Measurements from ENCODE around the gene RHOT1. TPM values are rescaled to one million over a fixed set of nuclear protein-coding genes. Genes with fewer than 3 reads are reported as not detected.
A peak's percentile ranks its signal among the peaks of the same experiment; 100 is the strongest.

RHOT1 gene
- total and polyA plus RNA-seq, 2 experiments from 2014 or later = 25.2 to 31.9 TPM

- TF ChIP-seq EZH2phosphoT487 (IDR thresholded peaks at IDR 0.05; ENCODE audit: insufficient read depth, low read depth) (no peak), EZH2 (IDR thresholded peaks at IDR 0.05; ENCODE audit: insufficient read depth, poor library complexity, severe bottlenecking) (no peak)
- WGBS, 2 experiments (ENCODE audit: low coverage in 1 of 2, low lambda C conversion rate in 2 of 2, missing lambda C conversion rate in 2 of 2) = 46 to 56% methylated on average over 6 of the region's 6 CpGs
- no peak overlapping the region for H3K4me2 ChIP-seq (ENCODE audit: unreplicated experiment)
- no peaks in the 10 kb centered on the region for H3K9me2 ChIP-seq (ENCODE audit: insufficient read depth)
- no peak overlapping the region for H3K9ac ChIP-seq
- H3K36me3 ChIP-seq (ENCODE audit: low read depth) = no peaks in the 10 kb centered on the region
- H2AFZ ChIP-seq = 0 out of 2 replicates have a peak overlapping the region, but pooled peaks have one; percentile 56
- H3K79me2 ChIP-seq (ENCODE audit: insufficient read depth) = no peaks in the 10 kb centered on the region
- DNase-seq = peak; percentile 56
- H3K4me3 ChIP-seq = no peak overlapping the region
- no peak overlapping the region for H3K27ac ChIP-seq
- peaks cover 32% of the 10 kb centered on the region for H3K27me3 ChIP-seq (replicated peaks; ENCODE audit: insufficient read depth)
- no peaks in the 10 kb centered on the region for H3K9me3 ChIP-seq (ENCODE audit: low read depth)
- no peaks in the 10 kb centered on the region for H4K20me1 ChIP-seq (ENCODE audit: insufficient read depth)
- 0 out of 2 replicates have a peak, but pooled peaks cover 3% of the 10 kb centered on the region for H3F3A ChIP-seq (ENCODE audit: insufficient read depth)
- H3K4me1 ChIP-seq (ENCODE audit: insufficient read depth) = no peaks in the 10 kb centered on the region
- in situ Hi-C loops (cut with MboI) = no loop called here
These were observed 122.0 kb downstream of the RHOT1 start for GRCh38 chr17:32264140-32264799.

- Histone ChIP-seq H3K79me2 (ENCODE audit: insufficient read depth) (no peaks in the 10 kb centered on the region), H3K9me2 (ENCODE audit: insufficient read depth) (no peaks in the 10 kb centered on the region), H3K9me3 (ENCODE audit: low read depth) (no peaks in the 10 kb centered on the region), H3F3A (ENCODE audit: insufficient read depth) (0 out of 2 replicates have a peak, but pooled peaks cover 3% of the 10 kb centered on the region), H3K27ac (no peak overlapping the region), H3K27me3 (replicated peaks; ENCODE audit: insufficient read depth) (peaks cover 32% of the 10 kb centered on the region), H2AFZ (peak overlapping the region; percentile 56; the same call in 1 of the 2 replicates), H3K9ac (no peak overlapping the region), H3K36me3 (ENCODE audit: low read depth) (no peaks in the 10 kb centered on the region), H3K4me1 (ENCODE audit: insufficient read depth) (no peaks in the 10 kb centered on the region), H3K4me2 (ENCODE audit: unreplicated experiment) (no peak overlapping the region), H3K4me3 (no peak overlapping the region), H4K20me1 (ENCODE audit: insufficient read depth) (no peaks in the 10 kb centered on the region)
- WGBS, 2 experiments (ENCODE audit: low coverage in 1 of 2, low lambda C conversion rate in 2 of 2, missing lambda C conversion rate in 2 of 2) = 16 to 27% methylated on average over 8 of the region's 8 CpGs
- no peak for TF ChIP-seq EZH2 (IDR thresholded peaks at IDR 0.05; ENCODE audit: insufficient read depth, poor library complexity, severe bottlenecking)
- in situ Hi-C loops (cut with MboI) = no loop called here
- DNase-seq = no peak
These were observed 122.5 kb downstream of the RHOT1 start for GRCh38 chr17:32264823-32265191.

- peak; percentile 39 for DNase-seq
- Histone ChIP-seq H3K9me2 (ENCODE audit: insufficient read depth) (no peaks in the 10 kb centered on the region), H3F3A (ENCODE audit: insufficient read depth) (0 out of 2 replicates have a peak, but pooled peaks cover 3% of the 10 kb centered on the region), H3K4me3 (peak within 1 kb of the TSS; percentile 67), H3K9me3 (ENCODE audit: low read depth) (no peaks in the 10 kb centered on the region), H3K4me2 (ENCODE audit: unreplicated experiment) (peak within 1 kb of the TSS; percentile 70), H4K20me1 (ENCODE audit: insufficient read depth) (no peaks in the 10 kb centered on the region), H3K4me1 (ENCODE audit: insufficient read depth) (no peaks in the 10 kb centered on the region), H3K27ac (no peak within 1 kb of the TSS), H3K9ac (no peak within 1 kb of the TSS), H3K36me3 (ENCODE audit: low read depth) (no peaks in the 10 kb centered on the region), H3K27me3 (replicated peaks; ENCODE audit: insufficient read depth) (peaks cover 32% of the 10 kb centered on the region), H2AFZ (peak within 1 kb of the TSS; percentile 56), H3K79me2 (ENCODE audit: insufficient read depth) (no peaks in the 10 kb centered on the region)
- in situ Hi-C loops (cut with MboI) = no loop called here
- WGBS, 2 experiments (ENCODE audit: low coverage in 1 of 2, low lambda C conversion rate in 2 of 2, missing lambda C conversion rate in 2 of 2) = 4 to 13% methylated on average over 12 to 45 of the region's 68 CpGs
- TF ChIP-seq EZH2phosphoT487 (IDR thresholded peaks at IDR 0.05; ENCODE audit: insufficient read depth, low read depth) = no peak
- peak; percentile 61 for TF ChIP-seq EZH2 (IDR thresholded peaks at IDR 0.05; ENCODE audit: insufficient read depth, poor library complexity, severe bottlenecking)
These were observed 123.1 kb downstream of the RHOT1 start, which contains the start of gene RHBDL3 for GRCh38 chr17:32265192-32265923. Gene RHBDL3 (plus strand): TSS chr17:32265832. CDS start chr17:32266190, 358 bp downstream.

- Histone ChIP-seq H3K36me3 (ENCODE audit: low read depth) (no peaks in the 10 kb centered on the region), H3K27ac (no peak overlapping the region), H3K9me3 (ENCODE audit: low read depth) (no peaks in the 10 kb centered on the region), H3K9ac (no peak overlapping the region), H3K27me3 (replicated peaks; ENCODE audit: insufficient read depth) (peaks cover 32% of the 10 kb centered on the region), H4K20me1 (ENCODE audit: insufficient read depth) (no peaks in the 10 kb centered on the region), H3K4me1 (ENCODE audit: insufficient read depth) (no peaks in the 10 kb centered on the region), H2AFZ (peak overlapping the region; percentile 12; the same call in 1 of the 2 replicates), H3F3A (ENCODE audit: insufficient read depth) (0 out of 2 replicates have a peak, but pooled peaks cover 3% of the 10 kb centered on the region), H3K79me2 (ENCODE audit: insufficient read depth) (no peaks in the 10 kb centered on the region), H3K4me3 (peak overlapping the region; percentile 67), H3K4me2 (ENCODE audit: unreplicated experiment) (peak overlapping the region; percentile 70), H3K9me2 (ENCODE audit: insufficient read depth) (no peaks in the 10 kb centered on the region)
- in situ Hi-C loops (cut with MboI) = no loop called here
- 0% methylated on average over 6 to 46 of the region's 55 CpGs for WGBS, 2 experiments (ENCODE audit: low coverage in 1 of 2, low lambda C conversion rate in 2 of 2, missing lambda C conversion rate in 2 of 2)
- TF ChIP-seq EZH2phosphoT487 (IDR thresholded peaks at IDR 0.05; ENCODE audit: insufficient read depth, low read depth) (no peak), EZH2 (IDR thresholded peaks at IDR 0.05; ENCODE audit: insufficient read depth, poor library complexity, severe bottlenecking) (no peak)
- no peak for DNase-seq
These were observed 123.7 kb downstream of the RHOT1 start for GRCh38 chr17:32266051-32266388.

Measured in GM23248 (cell line).